Measurements from ENCODE around the gene TSPAN9. TPM values are rescaled to one million over a fixed set of nuclear protein-coding genes. Genes with fewer than 3 reads are reported as not detected.

TSPAN9 gene
- total and polyA plus RNA-seq, 2 experiments from 2014 or later = 6.0 to 31.5 TPM

DNA sequence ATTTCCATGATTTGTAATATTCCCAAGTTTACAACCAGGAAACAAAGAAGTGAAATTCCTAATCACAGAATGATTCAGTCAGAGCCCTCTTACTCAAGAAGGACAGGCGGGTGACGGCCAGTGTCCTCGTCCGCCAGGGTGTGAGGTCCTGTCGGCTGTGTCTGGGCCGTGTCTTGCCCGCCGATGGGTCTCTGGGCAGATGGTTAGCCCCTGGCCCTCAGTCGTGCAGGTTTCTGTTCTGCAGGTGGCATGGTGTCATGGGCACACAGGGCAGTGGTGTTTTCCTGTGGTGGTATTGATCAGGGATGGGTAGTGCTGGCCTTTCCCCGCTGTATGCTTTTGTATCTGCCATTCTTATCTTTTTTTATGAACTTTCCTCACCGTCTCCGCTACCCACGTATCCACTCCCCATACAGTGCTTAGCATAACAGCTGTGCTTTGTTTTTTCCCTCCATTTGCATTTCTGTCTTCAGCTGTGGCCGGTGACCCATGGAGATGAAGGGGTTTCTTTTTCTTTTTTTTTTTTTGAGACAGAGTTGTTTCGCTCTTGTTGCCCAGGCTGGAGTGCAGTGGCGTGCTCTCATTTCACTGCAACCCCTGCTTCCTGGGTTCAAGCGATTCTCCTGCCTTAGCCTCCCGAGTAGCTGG, 100.7 kb downstream of the TSPAN9 start (continued):
- TF ChIP-seq, protein P1, sequence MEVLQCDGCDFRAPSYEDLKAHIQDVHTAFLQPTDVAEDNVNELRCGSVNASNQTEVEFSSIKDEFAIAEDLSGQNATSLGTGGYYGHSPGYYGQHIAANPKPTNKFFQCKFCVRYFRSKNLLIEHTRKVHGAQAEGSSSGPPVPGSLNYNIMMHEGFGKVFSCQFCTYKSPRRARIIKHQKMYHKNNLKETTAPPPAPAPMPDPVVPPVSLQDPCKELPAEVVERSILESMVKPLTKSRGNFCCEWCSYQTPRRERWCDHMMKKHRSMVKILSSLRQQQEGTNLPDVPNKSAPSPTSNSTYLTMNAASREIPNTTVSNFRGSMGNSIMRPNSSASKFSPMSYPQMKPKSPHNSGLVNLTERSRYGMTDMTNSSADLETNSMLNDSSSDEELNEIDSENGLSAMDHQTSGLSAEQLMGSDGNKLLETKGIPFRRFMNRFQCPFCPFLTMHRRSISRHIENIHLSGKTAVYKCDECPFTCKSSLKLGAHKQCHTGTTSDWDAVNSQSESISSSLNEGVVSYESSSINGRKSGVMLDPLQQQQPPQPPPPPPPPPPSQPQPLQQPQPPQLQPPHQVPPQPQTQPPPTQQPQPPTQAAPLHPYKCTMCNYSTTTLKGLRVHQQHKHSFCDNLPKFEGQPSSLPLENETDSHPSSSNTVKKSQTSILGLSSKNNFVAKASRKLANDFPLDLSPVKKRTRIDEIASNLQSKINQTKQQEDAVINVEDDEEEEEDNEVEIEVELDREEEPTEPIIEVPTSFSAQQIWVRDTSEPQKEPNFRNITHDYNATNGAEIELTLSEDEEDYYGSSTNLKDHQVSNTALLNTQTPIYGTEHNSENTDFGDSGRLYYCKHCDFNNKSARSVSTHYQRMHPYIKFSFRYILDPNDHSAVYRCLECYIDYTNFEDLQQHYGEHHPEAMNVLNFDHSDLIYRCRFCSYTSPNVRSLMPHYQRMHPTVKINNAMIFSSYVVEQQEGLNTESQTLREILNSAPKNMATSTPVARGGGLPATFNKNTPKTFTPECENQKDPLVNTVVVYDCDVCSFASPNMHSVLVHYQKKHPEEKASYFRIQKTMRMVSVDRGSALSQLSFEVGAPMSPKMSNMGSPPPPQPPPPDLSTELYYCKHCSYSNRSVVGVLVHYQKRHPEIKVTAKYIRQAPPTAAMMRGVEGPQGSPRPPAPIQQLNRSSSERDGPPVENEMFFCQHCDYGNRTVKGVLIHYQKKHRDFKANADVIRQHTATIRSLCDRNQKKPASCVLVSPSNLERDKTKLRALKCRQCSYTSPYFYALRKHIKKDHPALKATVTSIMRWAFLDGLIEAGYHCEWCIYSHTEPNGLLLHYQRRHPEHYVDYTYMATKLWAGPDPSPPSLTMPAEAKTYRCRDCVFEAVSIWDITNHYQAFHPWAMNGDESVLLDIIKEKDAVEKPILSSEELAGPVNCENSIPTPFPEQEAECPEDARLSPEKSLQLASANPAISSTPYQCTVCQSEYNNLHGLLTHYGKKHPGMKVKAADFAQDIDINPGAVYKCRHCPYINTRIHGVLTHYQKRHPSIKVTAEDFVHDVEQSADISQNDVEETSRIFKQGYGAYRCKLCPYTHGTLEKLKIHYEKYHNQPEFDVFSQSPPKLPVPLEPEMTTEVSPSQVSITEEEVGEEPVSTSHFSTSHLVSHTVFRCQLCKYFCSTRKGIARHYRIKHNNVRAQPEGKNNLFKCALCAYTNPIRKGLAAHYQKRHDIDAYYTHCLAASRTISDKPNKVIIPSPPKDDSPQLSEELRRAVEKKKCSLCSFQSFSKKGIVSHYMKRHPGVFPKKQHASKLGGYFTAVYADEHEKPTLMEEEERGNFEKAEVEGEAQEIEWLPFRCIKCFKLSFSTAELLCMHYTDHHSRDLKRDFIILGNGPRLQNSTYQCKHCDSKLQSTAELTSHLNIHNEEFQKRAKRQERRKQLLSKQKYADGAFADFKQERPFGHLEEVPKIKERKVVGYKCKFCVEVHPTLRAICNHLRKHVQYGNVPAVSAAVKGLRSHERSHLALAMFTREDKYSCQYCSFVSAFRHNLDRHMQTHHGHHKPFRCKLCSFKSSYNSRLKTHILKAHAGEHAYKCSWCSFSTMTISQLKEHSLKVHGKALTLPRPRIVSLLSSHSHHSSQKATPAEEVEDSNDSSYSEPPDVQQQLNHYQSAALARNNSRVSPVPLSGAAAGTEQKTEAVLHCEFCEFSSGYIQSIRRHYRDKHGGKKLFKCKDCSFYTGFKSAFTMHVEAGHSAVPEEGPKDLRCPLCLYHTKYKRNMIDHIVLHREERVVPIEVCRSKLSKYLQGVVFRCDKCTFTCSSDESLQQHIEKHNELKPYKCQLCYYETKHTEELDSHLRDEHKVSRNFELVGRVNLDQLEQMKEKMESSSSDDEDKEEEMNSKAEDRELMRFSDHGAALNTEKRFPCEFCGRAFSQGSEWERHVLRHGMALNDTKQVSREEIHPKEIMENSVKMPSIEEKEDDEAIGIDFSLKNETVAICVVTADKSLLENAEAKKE (CRISPR knock-in tag; IDR thresholded peaks at IDR 0.05) = no peak
- TF ChIP-seq, protein P2, sequence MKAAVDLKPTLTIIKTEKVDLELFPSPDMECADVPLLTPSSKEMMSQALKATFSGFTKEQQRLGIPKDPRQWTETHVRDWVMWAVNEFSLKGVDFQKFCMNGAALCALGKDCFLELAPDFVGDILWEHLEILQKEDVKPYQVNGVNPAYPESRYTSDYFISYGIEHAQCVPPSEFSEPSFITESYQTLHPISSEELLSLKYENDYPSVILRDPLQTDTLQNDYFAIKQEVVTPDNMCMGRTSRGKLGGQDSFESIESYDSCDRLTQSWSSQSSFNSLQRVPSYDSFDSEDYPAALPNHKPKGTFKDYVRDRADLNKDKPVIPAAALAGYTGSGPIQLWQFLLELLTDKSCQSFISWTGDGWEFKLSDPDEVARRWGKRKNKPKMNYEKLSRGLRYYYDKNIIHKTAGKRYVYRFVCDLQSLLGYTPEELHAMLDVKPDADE (IDR thresholded peaks at IDR 0.05) = no peak
- TF ChIP-seq, protein P3, sequence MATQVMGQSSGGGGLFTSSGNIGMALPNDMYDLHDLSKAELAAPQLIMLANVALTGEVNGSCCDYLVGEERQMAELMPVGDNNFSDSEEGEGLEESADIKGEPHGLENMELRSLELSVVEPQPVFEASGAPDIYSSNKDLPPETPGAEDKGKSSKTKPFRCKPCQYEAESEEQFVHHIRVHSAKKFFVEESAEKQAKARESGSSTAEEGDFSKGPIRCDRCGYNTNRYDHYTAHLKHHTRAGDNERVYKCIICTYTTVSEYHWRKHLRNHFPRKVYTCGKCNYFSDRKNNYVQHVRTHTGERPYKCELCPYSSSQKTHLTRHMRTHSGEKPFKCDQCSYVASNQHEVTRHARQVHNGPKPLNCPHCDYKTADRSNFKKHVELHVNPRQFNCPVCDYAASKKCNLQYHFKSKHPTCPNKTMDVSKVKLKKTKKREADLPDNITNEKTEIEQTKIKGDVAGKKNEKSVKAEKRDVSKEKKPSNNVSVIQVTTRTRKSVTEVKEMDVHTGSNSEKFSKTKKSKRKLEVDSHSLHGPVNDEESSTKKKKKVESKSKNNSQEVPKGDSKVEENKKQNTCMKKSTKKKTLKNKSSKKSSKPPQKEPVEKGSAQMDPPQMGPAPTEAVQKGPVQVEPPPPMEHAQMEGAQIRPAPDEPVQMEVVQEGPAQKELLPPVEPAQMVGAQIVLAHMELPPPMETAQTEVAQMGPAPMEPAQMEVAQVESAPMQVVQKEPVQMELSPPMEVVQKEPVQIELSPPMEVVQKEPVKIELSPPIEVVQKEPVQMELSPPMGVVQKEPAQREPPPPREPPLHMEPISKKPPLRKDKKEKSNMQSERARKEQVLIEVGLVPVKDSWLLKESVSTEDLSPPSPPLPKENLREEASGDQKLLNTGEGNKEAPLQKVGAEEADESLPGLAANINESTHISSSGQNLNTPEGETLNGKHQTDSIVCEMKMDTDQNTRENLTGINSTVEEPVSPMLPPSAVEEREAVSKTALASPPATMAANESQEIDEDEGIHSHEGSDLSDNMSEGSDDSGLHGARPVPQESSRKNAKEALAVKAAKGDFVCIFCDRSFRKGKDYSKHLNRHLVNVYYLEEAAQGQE (IDR thresholded peaks at IDR 0.05; ENCODE audit: unreplicated experiment) = no peak
- TF ChIP-seq CREB1 (CRISPR knock-in tag; IDR thresholded peaks at IDR 0.05; ENCODE audit: low read depth) (no peak), EZH2 (IDR thresholded peaks at IDR 0.05; ENCODE audit: low read depth, unreplicated experiment) (no peak), JUNB (IDR thresholded peaks at IDR 0.05; ENCODE audit: unreplicated experiment) (no peak), ZNF331 (CRISPR knock-in tag; IDR thresholded peaks at IDR 0.05; ENCODE audit: low read depth) (no peak), ZNF114 (CRISPR knock-in tag; IDR thresholded peaks at IDR 0.05) (no peak), POLR2AphosphoS5 (IDR thresholded peaks at IDR 0.05; ENCODE audit: low read depth) (no peak), NANOG (IDR thresholded peaks at IDR 0.05; ENCODE audit: borderline replicate concordance) (no peak)
